ENCODE results near the gene KRTAP19-1.

The KRTAP19-1 gene

GRCh38 chr21:30468900-30469714 lies 11.1 kb downstream of the KRTAP19-1 start:
- Histone ChIP-seq H3K4me3 (ENCODE audit: low read depth in 1 of 2, low read length in 2 of 2) (no peak overlapping the region), H3K36me3 (ENCODE audit: control insufficient read depth in 1 of 2, insufficient read depth in 2 of 2, low read length in 2 of 2) (no peaks in the 10 kb centered on the region), H3K27ac (ENCODE audit: low read length) (no peak overlapping the region), H3K4me1 (ENCODE audit: control insufficient read depth in 1 of 2, insufficient read depth in 2 of 2, low read length in 2 of 2) (no peaks in the 10 kb centered on the region), H3K27me3 (ENCODE audit: low read depth, low read length) (no peaks in the 10 kb centered on the region), H3K9me3 (ENCODE audit: control insufficient read depth in 1 of 2, low read length in 2 of 2) (no peaks in the 10 kb centered on the region)

- no peak overlapping the region for H3K4me3 ChIP-seq (ENCODE audit: low read depth in 1 of 2, low read length in 2 of 2)
- no peaks in the 10 kb centered on the region for H3K27me3 ChIP-seq (ENCODE audit: low read depth, low read length)
- H3K9me3 ChIP-seq (ENCODE audit: control insufficient read depth in 1 of 2, low read length in 2 of 2) = no peaks in the 10 kb centered on the region
- no peaks in the 10 kb centered on the region for H3K4me1 ChIP-seq (ENCODE audit: control insufficient read depth in 1 of 2, insufficient read depth in 2 of 2, low read length in 2 of 2)
- no peaks in the 10 kb centered on the region for H3K36me3 ChIP-seq (ENCODE audit: control insufficient read depth in 1 of 2, insufficient read depth in 2 of 2, low read length in 2 of 2)
- no peak overlapping the region for H3K27ac ChIP-seq (ENCODE audit: low read length)
Observed at GRCh38 chr21:30463713-30464112, 16.5 kb downstream of the KRTAP19-1 start.

- no peaks in the 10 kb centered on the region for H3K27me3 ChIP-seq (ENCODE audit: low read depth, low read length)
- no peak overlapping the region for H3K4me3 ChIP-seq (ENCODE audit: low read depth in 1 of 2, low read length in 2 of 2)
- no peaks in the 10 kb centered on the region for H3K36me3 ChIP-seq (ENCODE audit: control insufficient read depth in 1 of 2, insufficient read depth in 2 of 2, low read length in 2 of 2)
- no peak overlapping the region for H3K27ac ChIP-seq (ENCODE audit: low read length)
- H3K4me1 ChIP-seq (ENCODE audit: control insufficient read depth in 1 of 2, insufficient read depth in 2 of 2, low read length in 2 of 2) = no peaks in the 10 kb centered on the region
- H3K9me3 ChIP-seq (ENCODE audit: control insufficient read depth in 1 of 2, low read length in 2 of 2) = no peaks in the 10 kb centered on the region
Observed at GRCh38 chr21:30448514-30448913, 31.7 kb downstream of the KRTAP19-1 start.

GRCh38 chr21:30447056-30447455 lies 33.1 kb downstream of the KRTAP19-1 start:
- H3K4me1 ChIP-seq (ENCODE audit: control insufficient read depth in 1 of 2, insufficient read depth in 2 of 2, low read length in 2 of 2) = no peaks in the 10 kb centered on the region
- no peaks in the 10 kb centered on the region for H3K27me3 ChIP-seq (ENCODE audit: low read depth, low read length)
- no peaks in the 10 kb centered on the region for H3K36me3 ChIP-seq (ENCODE audit: control insufficient read depth in 1 of 2, insufficient read depth in 2 of 2, low read length in 2 of 2)
- no peaks in the 10 kb centered on the region for H3K9me3 ChIP-seq (ENCODE audit: control insufficient read depth in 1 of 2, low read length in 2 of 2)
- H3K4me3 ChIP-seq (ENCODE audit: low read depth in 1 of 2, low read length in 2 of 2) = no peak overlapping the region
- H3K27ac ChIP-seq (ENCODE audit: low read length) = no peak overlapping the region

GRCh38 chr21:30444204-30444603 lies 36.0 kb downstream of the KRTAP19-1 start:
- Histone ChIP-seq H3K4me1 (ENCODE audit: control insufficient read depth in 1 of 2, insufficient read depth in 2 of 2, low read length in 2 of 2) (no peaks in the 10 kb centered on the region), H3K36me3 (ENCODE audit: control insufficient read depth in 1 of 2, insufficient read depth in 2 of 2, low read length in 2 of 2) (no peaks in the 10 kb centered on the region), H3K27ac (ENCODE audit: low read length) (no peak overlapping the region), H3K27me3 (ENCODE audit: low read depth, low read length) (no peaks in the 10 kb centered on the region), H3K9me3 (ENCODE audit: control insufficient read depth in 1 of 2, low read length in 2 of 2) (no peaks in the 10 kb centered on the region), H3K4me3 (ENCODE audit: low read depth in 1 of 2, low read length in 2 of 2) (no peak overlapping the region)

- Histone ChIP-seq H3K4me1 (ENCODE audit: control insufficient read depth in 1 of 2, insufficient read depth in 2 of 2, low read length in 2 of 2) (no peaks in the 10 kb centered on the region), H3K9me3 (ENCODE audit: control insufficient read depth in 1 of 2, low read length in 2 of 2) (no peaks in the 10 kb centered on the region), H3K4me3 (ENCODE audit: low read depth in 1 of 2, low read length in 2 of 2) (no peak overlapping the region)
Observed at GRCh38 chr21:30443226-30443625, 36.9 kb downstream of the KRTAP19-1 start.

GRCh38 chr21:30439975-30440374 lies 40.2 kb downstream of the KRTAP19-1 start, which contains the start of gene KRTAP15-1:
KRTAP15-1 (plus strand) TSS chr21:30440275; CDS start chr21:30440328, 53 bp downstream.
- Histone ChIP-seq H3K36me3 (ENCODE audit: control insufficient read depth in 1 of 2, insufficient read depth in 2 of 2, low read length in 2 of 2) (no peaks in the 10 kb centered on the region), H3K4me1 (ENCODE audit: control insufficient read depth in 1 of 2, insufficient read depth in 2 of 2, low read length in 2 of 2) (no peaks in the 10 kb centered on the region), H3K9me3 (ENCODE audit: control insufficient read depth in 1 of 2, low read length in 2 of 2) (no peaks in the 10 kb centered on the region), H3K4me3 (ENCODE audit: low read depth in 1 of 2, low read length in 2 of 2) (no peak within 1 kb of the TSS), H3K27me3 (ENCODE audit: low read depth, low read length) (no peaks in the 10 kb centered on the region), H3K27ac (ENCODE audit: low read length) (no peak within 1 kb of the TSS)

More at GRCh38 chr21:30443226-30443625, 36.9 kb downstream of the KRTAP19-1 start:
- Histone ChIP-seq H3K27ac (ENCODE audit: low read length) (no peak overlapping the region), H3K27me3 (ENCODE audit: low read depth, low read length) (no peaks in the 10 kb centered on the region), H3K36me3 (ENCODE audit: control insufficient read depth in 1 of 2, insufficient read depth in 2 of 2, low read length in 2 of 2) (no peaks in the 10 kb centered on the region)

GRCh38 chr21:30437010-30437565 lies 43.1 kb downstream of the KRTAP19-1 start:
- no peaks in the 10 kb centered on the region for H3K36me3 ChIP-seq (ENCODE audit: control insufficient read depth in 1 of 2, insufficient read depth in 2 of 2, low read length in 2 of 2)
- no peak overlapping the region for H3K4me3 ChIP-seq (ENCODE audit: low read depth in 1 of 2, low read length in 2 of 2)
- H3K4me1 ChIP-seq (ENCODE audit: control insufficient read depth in 1 of 2, insufficient read depth in 2 of 2, low read length in 2 of 2) = no peaks in the 10 kb centered on the region
- H3K27me3 ChIP-seq (ENCODE audit: low read depth, low read length) = no peaks in the 10 kb centered on the region
- H3K9me3 ChIP-seq (ENCODE audit: control insufficient read depth in 1 of 2, low read length in 2 of 2) = no peaks in the 10 kb centered on the region
- no peak overlapping the region for H3K27ac ChIP-seq (ENCODE audit: low read length)

- Histone ChIP-seq H3K27me3 (ENCODE audit: low read depth, low read length) (no peaks in the 10 kb centered on the region), H3K27ac (ENCODE audit: low read length) (no peak overlapping the region), H3K9me3 (ENCODE audit: control insufficient read depth in 1 of 2, low read length in 2 of 2) (no peaks in the 10 kb centered on the region), H3K36me3 (ENCODE audit: control insufficient read depth in 1 of 2, insufficient read depth in 2 of 2, low read length in 2 of 2) (no peaks in the 10 kb centered on the region), H3K4me3 (ENCODE audit: low read depth in 1 of 2, low read length in 2 of 2) (no peak overlapping the region), H3K4me1 (ENCODE audit: control insufficient read depth in 1 of 2, insufficient read depth in 2 of 2, low read length in 2 of 2) (no peaks in the 10 kb centered on the region)
Observed at GRCh38 chr21:30434033-30434631, 46.0 kb downstream of the KRTAP19-1 start.

- H3K9me3 ChIP-seq (ENCODE audit: control insufficient read depth in 1 of 2, low read length in 2 of 2) = no peaks in the 10 kb centered on the region
- no peaks in the 10 kb centered on the region for H3K36me3 ChIP-seq (ENCODE audit: control insufficient read depth in 1 of 2, insufficient read depth in 2 of 2, low read length in 2 of 2)
- H3K4me1 ChIP-seq (ENCODE audit: control insufficient read depth in 1 of 2, insufficient read depth in 2 of 2, low read length in 2 of 2) = no peaks in the 10 kb centered on the region
- H3K27me3 ChIP-seq (ENCODE audit: low read depth, low read length) = no peaks in the 10 kb centered on the region
- no peak within 1 kb of the TSS for H3K4me3 ChIP-seq (ENCODE audit: low read depth in 1 of 2, low read length in 2 of 2)
- no peak within 1 kb of the TSS for H3K27ac ChIP-seq (ENCODE audit: low read length)
Observed at GRCh38 chr21:30430170-30430655, 50.0 kb downstream of the KRTAP19-1 start, which contains the start of gene KRTAP13-4. KRTAP13-4 (plus strand) TSS chr21:30430220; CDS start chr21:30430276, 56 bp downstream.

Measured in muscle layer of duodenum (tissue), 2 donors.